Measurements from ENCODE around the gene UBE2R2.

GRCh38 chr9:33837138-33837537 lies 20.2 kb downstream of the UBE2R2 start:
- TF ChIP-seq CTCF (IDR thresholded peaks at IDR 0.05; ENCODE audit: poor library complexity), result no peak
- no peak for TF ChIP-seq EZH2 (IDR thresholded peaks at IDR 0.05; ENCODE audit: borderline replicate concordance)
- TF ChIP-seq EZH2phosphoT487 (IDR thresholded peaks at IDR 0.05; ENCODE audit: low read depth, severe bottlenecking, unreplicated experiment), result no peak

All from hepatocyte (in vitro differentiated cells).